Inflammatory macrophage (primary cell): Measurements from ENCODE around the gene MAGEF1.

Experiments used
- DNase-seq, 2 donors: peaks; one replicate each; pipeline ENCODE4 v3.0.0-alpha.2; 2020 to 2022

MAGEF1 gene

DNA sequence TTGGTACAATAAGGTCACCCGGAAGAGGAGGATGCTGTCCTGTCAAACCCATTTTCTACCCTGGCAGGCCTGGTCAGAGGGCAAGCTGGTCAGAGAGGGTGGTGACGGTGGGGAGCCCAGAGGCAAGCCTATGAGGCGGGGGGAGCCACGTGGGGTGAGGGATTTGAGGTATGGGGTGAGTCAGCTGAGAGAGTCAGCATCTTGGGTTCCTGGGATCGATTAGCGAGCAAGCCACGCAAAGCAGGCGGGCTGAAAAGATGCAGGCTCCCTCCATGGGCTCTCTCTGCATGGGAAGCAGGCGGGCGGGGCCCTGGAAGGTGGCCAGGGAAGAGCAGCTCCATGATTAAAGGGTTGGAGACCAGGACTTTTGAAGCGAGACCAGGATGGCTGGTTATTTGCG is 48.1 kb downstream of the MAGEF1 start:
- DNase-seq, result no peak

DNA sequence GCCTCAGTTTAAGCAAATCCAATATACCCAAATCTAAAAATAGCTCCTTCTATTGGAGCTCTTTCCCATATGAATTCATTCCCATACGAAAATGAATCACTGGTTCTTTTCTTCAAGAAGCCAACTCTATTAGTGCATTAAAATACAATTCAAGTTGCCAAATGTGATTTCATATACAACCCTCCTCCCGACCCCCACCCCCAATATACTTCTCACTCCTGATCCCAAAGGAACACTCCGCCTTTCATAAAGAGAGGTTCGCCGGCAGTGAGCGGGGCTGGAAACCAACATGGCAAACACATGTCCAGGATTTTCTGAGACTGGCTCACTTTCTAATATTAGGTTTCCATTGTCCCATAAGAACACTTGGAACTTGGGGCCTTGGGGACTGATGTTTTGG is 48.5 kb downstream of the MAGEF1 start:
- DNase-seq, result no peak

DNA sequence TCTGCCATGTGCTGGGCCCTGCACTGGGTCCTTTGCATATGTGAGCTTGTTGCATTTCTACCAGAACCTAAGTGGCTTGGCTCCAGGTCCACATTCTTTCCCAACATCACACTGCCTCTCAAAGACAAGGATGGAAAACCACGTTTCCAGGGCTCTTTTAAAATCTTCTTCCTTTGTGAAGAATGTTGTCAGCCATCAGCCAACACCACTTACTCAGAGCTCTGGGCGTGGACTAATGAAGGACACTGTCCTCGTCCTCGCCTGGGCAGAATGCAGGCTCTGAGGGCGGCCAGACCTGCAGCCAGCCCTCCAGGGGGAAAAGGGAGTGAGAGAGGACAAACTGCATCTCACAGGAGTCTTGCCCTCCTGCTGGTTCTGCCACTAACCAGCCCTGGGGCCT is 49.7 kb downstream of the MAGEF1 start:
- no peak for DNase-seq

DNA sequence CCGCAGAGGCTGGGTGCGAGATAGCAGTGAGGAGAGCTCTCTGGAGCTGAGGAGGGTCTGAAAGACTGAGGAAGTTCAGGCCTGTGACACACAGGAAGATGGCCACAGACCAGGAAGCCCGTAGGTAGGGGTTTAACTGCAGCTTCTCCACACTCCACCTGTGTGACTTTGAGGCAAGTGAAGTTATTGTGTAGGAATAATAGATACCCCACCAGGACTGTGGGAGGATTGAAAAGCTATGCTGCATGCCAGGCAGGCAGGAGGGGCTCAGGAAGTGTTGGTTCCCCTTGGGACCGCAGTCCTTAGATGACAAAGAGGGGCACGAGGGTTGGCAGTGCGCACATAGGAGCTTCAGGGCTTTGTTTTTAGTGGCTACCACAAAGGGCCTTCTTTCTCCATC is 50.9 kb downstream of the MAGEF1 start:
- DNase-seq, result peak in 1 of 2 donors; percentile 13
